Measurements from ENCODE around the gene CDKL1.
"Not testable (repeated sequence)": the region's sequence is repeated elsewhere in the genome, so short reads cannot be mapped to it uniquely, and the experiment has no call there.

CDKL1 gene

GRCh38 chr14:50377550-50378085, 19.1 kb downstream of the CDKL1 start:
- TF ChIP-seq PAX5 (IDR thresholded peaks at IDR 0.05; ENCODE audit: insufficient read depth, low read length, severe bottlenecking) (no peak), POLR2AphosphoS5 (IDR thresholded peaks at IDR 0.05; ENCODE audit: low read depth, low read length) (no peak)
- FAIRE-seq (no peak), DNase-seq (ENCODE audit: insufficient read length, low spot score) (no peak)

- FAIRE-seq (no peak), DNase-seq (ENCODE audit: insufficient read length, low spot score) (no peak)
- no peak for TF ChIP-seq POU2F2 (IDR thresholded peaks at IDR 0.05; ENCODE audit: low read depth, low read length)
- no peak for TF ChIP-seq POLR2AphosphoS5 (IDR thresholded peaks at IDR 0.05; ENCODE audit: low read depth, low read length)
- TF ChIP-seq PAX5 (IDR thresholded peaks at IDR 0.05; ENCODE audit: insufficient read depth, low read length, severe bottlenecking), result no peak
- no peak for TF ChIP-seq SPI1 (IDR thresholded peaks at IDR 0.05; ENCODE audit: low read depth, low read length)
- no peak for TF ChIP-seq TAF1 (IDR thresholded peaks at IDR 0.05; ENCODE audit: low read depth, low read length)
- TF ChIP-seq POLR2A (IDR thresholded peaks at IDR 0.05; ENCODE audit: low read depth, low read length), result no peak
Measured at GRCh38 chr14:50375760-50376159, 20.9 kb downstream of the CDKL1 start.

GRCh38 chr14:50373959-50374358, 22.7 kb downstream of the CDKL1 start:
- no peak for DNase-seq (ENCODE audit: insufficient read length, low spot score)
- FAIRE-seq, result no peak
- TF ChIP-seq SPI1 (IDR thresholded peaks at IDR 0.05; ENCODE audit: low read depth, low read length), result no peak

GRCh38 chr14:50371546-50371945, 25.1 kb downstream of the CDKL1 start:
- TF ChIP-seq POLR2A (IDR thresholded peaks at IDR 0.05; ENCODE audit: low read depth, low read length) (no peak), PAX5 (IDR thresholded peaks at IDR 0.05; ENCODE audit: insufficient read depth, low read length, severe bottlenecking) (no peak), POU2F2 (IDR thresholded peaks at IDR 0.05; ENCODE audit: low read depth, low read length) (no peak), SPI1 (IDR thresholded peaks at IDR 0.05; ENCODE audit: low read depth, low read length) (no peak)
- no peak for DNase-seq (ENCODE audit: insufficient read length, low spot score)
- FAIRE-seq, result no peak

GRCh38 chr14:50366589-50366988, 30.1 kb downstream of the CDKL1 start:
- FAIRE-seq, result no peak
- TF ChIP-seq POLR2A (IDR thresholded peaks at IDR 0.05; ENCODE audit: low read depth, low read length), result no peak
- no peak for TF ChIP-seq POLR2AphosphoS5 (IDR thresholded peaks at IDR 0.05; ENCODE audit: low read depth, low read length)
- TF ChIP-seq TAF1 (IDR thresholded peaks at IDR 0.05; ENCODE audit: low read depth, low read length), result no peak
- TF ChIP-seq SPI1 (IDR thresholded peaks at IDR 0.05; ENCODE audit: low read depth, low read length), result no peak
- no peak for TF ChIP-seq PAX5 (IDR thresholded peaks at IDR 0.05; ENCODE audit: insufficient read depth, low read length, severe bottlenecking)
- no peak for TF ChIP-seq POU2F2 (IDR thresholded peaks at IDR 0.05; ENCODE audit: low read depth, low read length)
- no peak for DNase-seq (ENCODE audit: insufficient read length, low spot score)

- FAIRE-seq, result no peak
Measured at GRCh38 chr14:50366115-50366514, 30.6 kb downstream of the CDKL1 start.

GRCh38 chr14:50365572-50365971, 31.1 kb downstream of the CDKL1 start:
- not testable (repeated sequence) for FAIRE-seq; DNase-seq (ENCODE audit: insufficient read length, low spot score)

More at GRCh38 chr14:50366115-50366514, 30.6 kb downstream of the CDKL1 start:
- TF ChIP-seq SPI1 (IDR thresholded peaks at IDR 0.05; ENCODE audit: low read depth, low read length), result no peak
- no peak for TF ChIP-seq POU2F2 (IDR thresholded peaks at IDR 0.05; ENCODE audit: low read depth, low read length)
- no peak for TF ChIP-seq POLR2A (IDR thresholded peaks at IDR 0.05; ENCODE audit: low read depth, low read length)
- no peak for TF ChIP-seq POLR2AphosphoS5 (IDR thresholded peaks at IDR 0.05; ENCODE audit: low read depth, low read length)
- TF ChIP-seq PAX5 (IDR thresholded peaks at IDR 0.05; ENCODE audit: insufficient read depth, low read length, severe bottlenecking), result no peak
- TF ChIP-seq TAF1 (IDR thresholded peaks at IDR 0.05; ENCODE audit: low read depth, low read length), result no peak
- no peak for DNase-seq (ENCODE audit: insufficient read length, low spot score)

GRCh38 chr14:50364792-50365191, 31.9 kb downstream of the CDKL1 start:
- no peak for FAIRE-seq
- DNase-seq (ENCODE audit: insufficient read length, low spot score), result no peak
- TF ChIP-seq SPI1 (IDR thresholded peaks at IDR 0.05; ENCODE audit: low read depth, low read length) (peak; percentile 48; the same call in 1 of the 2 replicates), POLR2A (IDR thresholded peaks at IDR 0.05; ENCODE audit: low read depth, low read length) (no peak), TAF1 (IDR thresholded peaks at IDR 0.05; ENCODE audit: low read depth, low read length) (no peak)

GRCh38 chr14:50363714-50364111, 33.0 kb downstream of the CDKL1 start:
- FAIRE-seq (peak; percentile 91), DNase-seq (ENCODE audit: insufficient read length, low spot score) (peak; percentile 37)
- TF ChIP-seq TAF1 (IDR thresholded peaks at IDR 0.05; ENCODE audit: low read depth, low read length) (no peak), POLR2AphosphoS5 (IDR thresholded peaks at IDR 0.05; ENCODE audit: low read depth, low read length) (peak; percentile 45; the same call in 1 of the 2 replicates), POLR2A (IDR thresholded peaks at IDR 0.05; ENCODE audit: low read depth, low read length) (peak; percentile 41; the same call in 1 of the 2 replicates), PAX5 (IDR thresholded peaks at IDR 0.05; ENCODE audit: insufficient read depth, low read length, severe bottlenecking) (no peak), POU2F2 (IDR thresholded peaks at IDR 0.05; ENCODE audit: low read depth, low read length) (no peak), SPI1 (IDR thresholded peaks at IDR 0.05; ENCODE audit: low read depth, low read length) (0 out of 2 replicates have a peak, but pooled peaks have one; percentile 17)

GRCh38 chr14:50362764-50363713, 33.6 kb downstream of the CDKL1 start:
- DNase-seq (ENCODE audit: insufficient read length, low spot score) (no peak), FAIRE-seq (no peak)
- TF ChIP-seq POU2F2 (IDR thresholded peaks at IDR 0.05; ENCODE audit: low read depth, low read length) (no peak), TAF1 (IDR thresholded peaks at IDR 0.05; ENCODE audit: low read depth, low read length) (0 out of 2 replicates have a peak, but pooled peaks have one; percentile 19), POLR2AphosphoS5 (IDR thresholded peaks at IDR 0.05; ENCODE audit: low read depth, low read length) (no peak)

GRCh38 chr14:50361473-50362403, 34.9 kb downstream of the CDKL1 start:
- FAIRE-seq; DNase-seq (ENCODE audit: insufficient read length, low spot score): not testable (repeated sequence)

Data from GM12891 (cell line).